ENCODE results near the gene MTARC1.

GRCh38 chr1:220764757-220765156 is 22.0 kb upstream of the MTARC1 start:
- TF ChIP-seq CTCF (IDR thresholded peaks at IDR 0.05 in 2 of 3, conservative IDR thresholded peaks at IDR 0.05 in 1 of 3; ENCODE audit: borderline replicate concordance in 1 of 3, insufficient read depth in 1 of 3, low read depth in 2 of 3, low read length in 2 of 3) (no peak), POLR2A (IDR thresholded peaks at IDR 0.05; ENCODE audit: borderline replicate concordance, extremely low read depth, insufficient read depth, insufficient read length) (no peak), ZBTB33 (IDR thresholded peaks at IDR 0.05; ENCODE audit: extremely low read depth, insufficient replicate concordance, low read length) (no peak)
